IPS DF 6.9 (cell line): ENCODE measurements around the gene IQGAP1.

Experiments
- DNase-seq: peaks from one replicate; pipeline ENCODE4 v3.0.0-alpha.2; 2013; ENCODE audit warnings: low read depth, low spot score
- H3K27ac ChIP-seq: one replicate; pipeline ENCODE4 v1.5.1; 2013; ENCODE audit warnings: low read length, control low read depth
- H3K27me3 ChIP-seq: 2 replicates; pipeline ENCODE4 v1.6.1; 2013; ENCODE audit warnings: mild to moderate bottlenecking, low read length; ENCODE audit not compliant: control insufficient read depth, insufficient read depth
- H3K36me3 ChIP-seq: 2 replicates; pipeline ENCODE4 v1.6.1; 2013; ENCODE audit warnings: low read length; ENCODE audit not compliant: control insufficient read depth, insufficient read depth
- H3K4me1 ChIP-seq: 2 replicates; pipeline ENCODE4 v1.6.1; 2013; ENCODE audit warnings: low read length; ENCODE audit not compliant: control insufficient read depth, insufficient read depth
- H3K4me3 ChIP-seq: 2 replicates; pipeline ENCODE4 v1.5.1; 2013; ENCODE audit warnings: mild to moderate bottlenecking, low read length
- H3K9me3 ChIP-seq: 2 replicates; pipeline ENCODE4 v1.6.1; 2013; ENCODE audit warnings: low read length, inconsistent platforms; ENCODE audit not compliant: control insufficient read depth, insufficient read depth
- WGBS: extraction: QIAGEN DNeasy Blood & Tissue Kit; methylation state at CpG from one replicate; pipeline ENCODE4 v1.1.7; 2013; ENCODE audit warnings: mixed read lengths, missing lambda C conversion rate; ENCODE audit not compliant: insufficient read length, insufficient coverage; 5-methylcytosine and 5-hydroxymethylcytosine counted together

Gene IQGAP1

GRCh38 chr15:90547540-90547939, 159.5 kb downstream of the IQGAP1 start:
- Histone ChIP-seq H3K36me3 (no peaks in the 10 kb centered on the region), H3K4me3 (no peak overlapping the region), H3K9me3 (no peaks in the 10 kb centered on the region), H3K4me1 (no peaks in the 10 kb centered on the region), H3K27ac (no peak overlapping the region), H3K27me3 (peaks cover 1% of the 10 kb centered on the region; the same call in 1 of the 2 replicates)
- DNase-seq, result no peak
- no CpG with 5 or more reads among the region's 2 CpGs for WGBS

DNA sequence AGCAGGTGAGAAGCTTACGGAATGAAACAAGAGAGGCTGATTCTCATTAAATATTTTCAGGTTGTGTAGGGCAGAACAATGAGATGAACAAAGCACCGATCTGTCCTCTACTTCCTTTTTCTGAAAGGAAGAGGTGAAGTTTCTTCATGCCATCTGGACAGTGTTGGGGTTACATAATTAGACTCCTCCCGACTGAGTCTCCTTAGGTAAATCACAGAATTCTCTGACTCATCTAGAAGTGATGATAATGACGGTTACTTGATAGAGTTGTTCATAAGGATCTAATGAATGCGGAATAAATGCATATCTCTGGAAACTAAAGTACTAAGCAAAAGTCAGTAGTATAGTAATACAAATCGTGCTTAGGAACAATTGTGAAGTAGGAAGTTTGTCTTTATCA, 162.9 kb downstream of the IQGAP1 start:
- Histone ChIP-seq H3K27me3 (peaks cover 1% of the 10 kb centered on the region; the same call in 1 of the 2 replicates), H3K36me3 (no peaks in the 10 kb centered on the region), H3K27ac (no peak overlapping the region), H3K4me3 (no peak overlapping the region), H3K4me1 (no peaks in the 10 kb centered on the region), H3K9me3 (no peaks in the 10 kb centered on the region)
- no peak for DNase-seq
- WGBS, result no CpG with 5 or more reads among the region's 6 CpGs
